Rectal smooth muscle tissue (tissue), 1 donor: ENCODE results near the gene ERRFI1.
A peak's percentile ranks its signal among the peaks of the same experiment; 100 is the strongest.

Experiments used
- H3K27ac ChIP-seq: one replicate; pipeline ENCODE4 v1.7.0; 2013; ENCODE audit warnings: low read depth, low read length, inconsistent platforms
- H3K27me3 ChIP-seq: one replicate; pipeline ENCODE4 v1.7.0; 2013; ENCODE audit warnings: low read length; ENCODE audit not compliant: control insufficient read depth, insufficient read depth
- H3K36me3 ChIP-seq: one replicate; pipeline ENCODE4 v1.7.0; 2013; ENCODE audit warnings: low read length; ENCODE audit not compliant: control insufficient read depth, insufficient read depth
- H3K4me1 ChIP-seq: one replicate; pipeline ENCODE4 v1.7.0; 2013; ENCODE audit warnings: low read length; ENCODE audit not compliant: control insufficient read depth, insufficient read depth
- H3K4me3 ChIP-seq: one replicate; pipeline ENCODE4 v1.7.0; 2013; ENCODE audit warnings: low read length
- H3K9ac ChIP-seq: one replicate; pipeline ENCODE4 v1.7.0; 2013; ENCODE audit warnings: low read length

ERRFI1 gene

DNA sequence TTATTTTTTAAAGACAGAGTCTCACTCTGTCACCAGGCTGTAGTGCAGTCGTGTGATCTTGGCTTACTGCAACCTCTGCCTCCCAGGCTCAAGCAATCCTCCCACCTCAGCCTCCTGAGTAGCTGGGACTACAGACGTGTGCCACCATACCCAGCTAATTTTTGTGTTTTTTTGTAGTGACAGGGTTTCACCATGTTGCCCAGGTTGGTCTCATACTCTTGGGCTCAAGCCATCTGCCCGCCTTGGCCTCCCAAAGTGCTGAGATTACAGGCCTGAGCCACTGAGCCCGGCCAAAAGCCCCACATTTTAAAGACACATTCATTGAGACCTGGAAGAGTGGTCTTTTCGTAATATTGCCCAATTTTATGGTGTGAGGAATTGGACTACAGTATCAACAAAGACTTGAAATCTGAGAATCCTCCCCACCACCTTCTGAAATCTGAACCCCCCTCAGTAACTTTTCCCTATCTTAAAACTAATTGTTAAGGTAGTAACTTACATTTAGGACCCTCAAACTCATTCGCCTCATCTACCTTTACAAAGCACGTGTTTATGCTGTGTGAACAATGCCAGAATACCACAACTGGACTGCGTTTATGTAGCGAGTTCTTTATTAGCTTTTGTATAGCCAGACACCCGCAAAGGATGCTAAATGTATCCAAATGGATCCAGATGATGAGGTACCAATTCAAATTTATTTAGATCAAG, 2.7 kb downstream of the ERRFI1 start:
- Histone ChIP-seq H3K4me1 (peaks cover 13% of the 10 kb centered on the region), H3K4me3 (peak overlapping the region; percentile 17), H3K9ac (no peak overlapping the region), H3K27ac (peak overlapping the region; percentile 17), H3K36me3 (no peaks in the 10 kb centered on the region), H3K27me3 (no peaks in the 10 kb centered on the region)

- Histone ChIP-seq H3K4me3 (no peak overlapping the region), H3K27ac (peak overlapping the region; percentile 17), H3K27me3 (no peaks in the 10 kb centered on the region), H3K36me3 (no peaks in the 10 kb centered on the region), H3K4me1 (peaks cover 13% of the 10 kb centered on the region), H3K9ac (no peak overlapping the region)
These were observed 3.5 kb downstream of the ERRFI1 start for GRCh38 chr1:8022395-8023286.

GRCh38 chr1:8021676-8022266, 4.3 kb downstream of the ERRFI1 start:
- H3K9ac ChIP-seq, result no peak overlapping the region
- no peak overlapping the region for H3K4me3 ChIP-seq
- no peaks in the 10 kb centered on the region for H3K27me3 ChIP-seq
- no peak overlapping the region for H3K27ac ChIP-seq
- peaks cover 14% of the 10 kb centered on the region for H3K4me1 ChIP-seq
- no peaks in the 10 kb centered on the region for H3K36me3 ChIP-seq

DNA sequence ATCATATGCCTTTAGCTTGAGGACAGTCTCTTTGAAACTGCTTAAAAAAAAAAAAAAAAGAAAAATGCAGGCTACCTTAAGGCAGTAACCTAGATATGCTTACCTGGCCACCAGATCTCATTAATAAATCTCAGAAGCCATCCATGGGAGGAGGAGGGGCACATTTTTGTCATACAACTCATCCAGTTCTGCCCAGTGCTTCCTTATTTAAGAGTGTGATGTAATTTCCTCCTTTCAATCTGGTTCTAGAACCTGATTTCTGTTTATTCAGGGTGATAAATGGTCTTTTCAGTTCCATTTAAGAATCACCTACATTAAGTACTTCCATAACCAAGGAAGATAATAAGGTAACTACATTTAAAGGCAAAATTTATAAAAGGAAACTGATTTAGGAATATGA, 6.1 kb downstream of the ERRFI1 start:
- H3K27me3 ChIP-seq, result no peaks in the 10 kb centered on the region
- H3K9ac ChIP-seq, result no peak overlapping the region
- no peak overlapping the region for H3K27ac ChIP-seq
- no peaks in the 10 kb centered on the region for H3K36me3 ChIP-seq
- peaks cover 31% of the 10 kb centered on the region for H3K4me1 ChIP-seq
- no peak overlapping the region for H3K4me3 ChIP-seq

- Histone ChIP-seq H3K9ac (no peak overlapping the region), H3K4me3 (no peak overlapping the region), H3K4me1 (peaks cover 31% of the 10 kb centered on the region), H3K36me3 (peaks cover 3% of the 10 kb centered on the region), H3K27ac (peak overlapping the region; percentile 17), H3K27me3 (no peaks in the 10 kb centered on the region)
These were observed 6.9 kb downstream of the ERRFI1 start for GRCh38 chr1:8019229-8019620.

DNA sequence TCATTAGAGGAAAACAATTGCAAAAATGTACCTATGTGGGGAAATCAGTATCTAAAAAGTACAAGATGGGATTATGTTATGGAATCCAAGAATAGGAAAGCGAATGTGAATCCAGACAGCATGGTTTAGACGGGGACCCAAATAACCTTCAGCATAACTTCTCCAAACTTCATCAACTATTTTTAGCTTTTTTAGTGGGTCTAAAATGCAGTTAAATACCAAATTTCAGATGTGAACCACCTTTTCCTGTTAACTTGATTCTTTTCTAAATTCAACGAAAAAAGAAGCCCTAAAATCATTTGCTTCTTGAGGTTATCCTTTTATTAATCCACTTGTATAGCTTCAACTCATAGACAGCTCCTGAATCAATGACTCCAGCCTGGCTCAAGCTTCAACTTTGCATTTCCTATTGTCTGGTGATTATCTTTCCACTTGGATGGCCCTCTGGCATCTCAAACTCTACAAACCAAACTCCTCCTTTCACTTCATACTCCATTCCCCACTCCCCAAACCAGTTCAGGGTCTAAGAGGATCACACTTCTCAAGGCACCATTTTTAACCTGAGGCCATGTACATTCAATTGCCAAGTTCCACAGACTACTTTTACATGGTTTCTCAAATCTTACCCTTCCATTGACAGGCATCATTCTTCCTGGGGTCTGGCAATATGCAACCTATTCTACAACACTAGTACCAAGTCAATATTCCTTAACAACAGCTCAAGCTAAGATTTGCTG, 7.4 kb downstream of the ERRFI1 start:
- H3K27me3 ChIP-seq, result no peaks in the 10 kb centered on the region
- H3K4me3 ChIP-seq, result no peak overlapping the region
- peak overlapping the region; percentile 17 for H3K27ac ChIP-seq
- H3K4me1 ChIP-seq, result peaks cover 30% of the 10 kb centered on the region
- H3K9ac ChIP-seq, result no peak overlapping the region
- peaks cover 3% of the 10 kb centered on the region for H3K36me3 ChIP-seq

GRCh38 chr1:8017495-8018197, 8.5 kb downstream of the ERRFI1 start:
- Histone ChIP-seq H3K27ac (peak overlapping the region; percentile 26), H3K27me3 (no peaks in the 10 kb centered on the region), H3K4me1 (peaks cover 27% of the 10 kb centered on the region), H3K36me3 (peaks cover 8% of the 10 kb centered on the region), H3K9ac (no peak overlapping the region), H3K4me3 (no peak overlapping the region)

GRCh38 chr1:8016895-8017241, 9.2 kb downstream of the ERRFI1 start:
- Histone ChIP-seq H3K36me3 (peaks cover 8% of the 10 kb centered on the region), H3K4me1 (peaks cover 27% of the 10 kb centered on the region), H3K9ac (no peak overlapping the region), H3K4me3 (no peak overlapping the region), H3K27ac (peak overlapping the region; percentile 77), H3K27me3 (no peaks in the 10 kb centered on the region)

DNA sequence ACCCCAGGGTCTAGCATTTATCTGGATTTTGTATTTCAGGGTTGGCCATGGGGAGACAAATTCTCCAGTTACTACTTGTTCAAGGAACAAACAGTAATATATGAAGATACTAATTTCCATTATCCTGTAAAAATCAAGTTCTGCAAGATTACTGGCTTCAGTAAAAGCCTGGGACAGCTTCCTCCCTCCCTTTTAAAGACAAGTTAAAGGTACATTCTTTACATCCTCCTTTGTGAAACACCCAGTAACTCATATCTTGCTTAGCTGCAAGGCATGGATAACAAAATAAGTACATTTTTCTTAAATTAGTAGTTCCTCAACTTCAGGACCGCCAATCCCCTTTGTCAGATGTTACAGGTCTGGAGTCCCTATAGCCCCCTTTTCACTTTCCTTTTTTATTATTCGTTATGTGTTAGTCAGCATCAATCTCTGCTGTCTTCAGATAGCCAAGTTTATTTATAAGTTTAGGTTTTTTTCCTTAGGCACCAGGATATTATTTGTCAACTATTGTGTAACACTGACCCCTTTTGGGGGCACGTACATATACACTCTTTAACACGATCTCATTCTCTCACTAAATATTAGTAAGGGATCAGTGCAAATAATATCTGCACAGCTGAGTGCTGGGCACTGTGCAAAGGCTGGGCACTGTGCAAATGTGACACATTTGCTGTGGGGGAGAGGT, 9.8 kb downstream of the ERRFI1 start:
- Histone ChIP-seq H3K9ac (no peak overlapping the region), H3K4me3 (no peak overlapping the region), H3K27ac (peak overlapping the region; percentile 77), H3K27me3 (no peaks in the 10 kb centered on the region), H3K4me1 (peaks cover 27% of the 10 kb centered on the region), H3K36me3 (peaks cover 8% of the 10 kb centered on the region)

GRCh38 chr1:8015809-8016165, 10.3 kb downstream of the ERRFI1 start:
- Histone ChIP-seq H3K4me3 (no peak overlapping the region), H3K27ac (peak overlapping the region; percentile 77), H3K4me1 (peaks cover 27% of the 10 kb centered on the region), H3K9ac (no peak overlapping the region), H3K27me3 (no peaks in the 10 kb centered on the region), H3K36me3 (peaks cover 8% of the 10 kb centered on the region)

- H3K27ac ChIP-seq, result peak overlapping the region; percentile 77
- no peaks in the 10 kb centered on the region for H3K27me3 ChIP-seq
- H3K4me1 ChIP-seq, result peaks cover 27% of the 10 kb centered on the region
- H3K4me3 ChIP-seq, result peak overlapping the region; percentile 26
- H3K9ac ChIP-seq, result no peak overlapping the region
- H3K36me3 ChIP-seq, result peaks cover 8% of the 10 kb centered on the region
These were observed 10.9 kb downstream of the ERRFI1 start for GRCh38 chr1:8015036-8015808.
